ENCODE data around the gene TOMM70. TPM values are rescaled to one million over a fixed set of nuclear protein-coding genes. Genes with fewer than 3 reads are reported as not detected.

TOMM70 gene
- total and polyA plus RNA-seq, 2 of the 13 experiments (the other 11 are each of a cell fraction or from before 2014, with no cell fraction given), result 27.0 to 77.2 TPM

GRCh38 chr3:100334488-100335351 is 66.2 kb downstream of the TOMM70 start, which contains the start of gene NIT2 (continued):
- TF ChIP-seq TERF1 (CRISPR knock-in tag; IDR thresholded peaks at IDR 0.05) (no peak), ZNF703 (CRISPR knock-in tag; IDR thresholded peaks at IDR 0.05; ENCODE audit: borderline replicate concordance) (peak; percentile 54; the same call in 1 of the 2 replicates), REXO4 (CRISPR knock-in tag; IDR thresholded peaks at IDR 0.05; ENCODE audit: borderline replicate concordance) (no peak), TEAD2 (CRISPR knock-in tag; IDR thresholded peaks at IDR 0.05) (0 out of 2 replicates have a peak, but pooled peaks have one; percentile 49), FOSL2 (CRISPR knock-in tag; IDR thresholded peaks at IDR 0.05) (peak; percentile 58; the same call in 1 of the 2 replicates), STAT5B (CRISPR knock-in tag; IDR thresholded peaks at IDR 0.05) (no peak), ZNF230 (CRISPR knock-in tag; IDR thresholded peaks at IDR 0.05) (0 out of 2 replicates have a peak, but pooled peaks have one; percentile 36), ZNF605 (CRISPR knock-in tag; IDR thresholded peaks at IDR 0.05) (peak; percentile 61; the same call in 1 of the 2 replicates), RBAK (CRISPR knock-in tag; IDR thresholded peaks at IDR 0.05) (no peak), ZSCAN31 (CRISPR knock-in tag; IDR thresholded peaks at IDR 0.05; ENCODE audit: low read depth) (no peak), ATF5 (CRISPR knock-in tag; IDR thresholded peaks at IDR 0.05; ENCODE audit: low read depth) (no peak), TFAP4 (IDR thresholded peaks at IDR 0.05; ENCODE audit: borderline replicate concordance, low read depth) (no peak), KDM5B (CRISPR knock-in tag; IDR thresholded peaks at IDR 0.05; ENCODE audit: borderline replicate concordance) (peak; percentile 34; the same call in 1 of the 2 replicates), SMAD1 (CRISPR knock-in tag; IDR thresholded peaks at IDR 0.05; ENCODE audit: borderline replicate concordance, low read depth) (no peak), KLF9 (CRISPR knock-in tag; IDR thresholded peaks at IDR 0.05; ENCODE audit: low read depth) (no peak), THAP9 (CRISPR knock-in tag; IDR thresholded peaks at IDR 0.05; ENCODE audit: borderline replicate concordance) (no peak), PCBP1 (IDR thresholded peaks at IDR 0.05; ENCODE audit: borderline replicate concordance, low read depth, low read length) (no peak), RCOR2 (CRISPR knock-in tag; IDR thresholded peaks at IDR 0.05) (no peak), POGK (CRISPR knock-in tag; conservative IDR thresholded peaks at IDR 0.05) (peak; percentile 28; the same call in 1 of the 2 replicates), MBD4 (IDR thresholded peaks at IDR 0.05; ENCODE audit: borderline replicate concordance, low read length) (no peak)
